Activated CD4-positive, alpha-beta memory T cell treated with anti-CD3 and anti-CD28 coated beads for 36 hours (primary cell): ENCODE results near the gene KCMF1. TPM values are rescaled to one million over a fixed set of nuclear protein-coding genes. Genes with fewer than 3 reads are reported as not detected.

ENCODE experiments used
- CTCF ChIA-PET: fragments of 350-600 bp; sonication (Branson Sonifier 250); formaldehyde crosslinking; loops from one replicate; lab custom pipeline; 2021; ENCODE audit warnings: antibody characterized with exemption, inconsistent platforms; lab: Charles Lee
- POLR2A ChIA-PET: fragments of 350-600 bp; sonication (Branson Sonifier 250); formaldehyde crosslinking; loops from one replicate; lab custom pipeline; 2021; ENCODE audit warnings: antibody characterized with exemption; lab: Charles Lee
- DNase-seq: peaks from one replicate; pipeline ENCODE4 v3.0.0-alpha.2; 2020
- H3K27ac Mint-ChIP-seq: one replicate; pipeline ENCODE4 v1.8.0; 2021; ENCODE audit warnings: mixed read lengths
- H3K27me3 Mint-ChIP-seq: one replicate; pipeline ENCODE4 v1.8.0; 2021; ENCODE audit warnings: mixed read lengths
- H3K36me3 Mint-ChIP-seq: one replicate; pipeline ENCODE4 v1.8.0; 2021; ENCODE audit warnings: mixed read lengths
- H3K4me1 Mint-ChIP-seq: one replicate; pipeline ENCODE4 v1.8.0; 2021; ENCODE audit warnings: low read depth, mixed read lengths
- H3K4me3 Mint-ChIP-seq: one replicate; pipeline ENCODE4 v1.8.0; 2021; ENCODE audit warnings: mild to moderate bottlenecking, mixed read lengths
- H3K9me3 Mint-ChIP-seq: one replicate; pipeline ENCODE4 v1.8.0; 2021; ENCODE audit warnings: mixed read lengths
- intact Hi-C: fragments of 100-400 bp; cut with micrococcal nuclease; formaldehyde crosslinking; loops from one replicate; pipeline ENCODE4 v1.15.1; 2023
- total RNA-seq, 2 experiments: library from RNA; stranded (reverse); gene quantifications; one replicate each; pipeline ENCODE4 v1.2.3, GENCODE V29; 2021

Gene KCMF1
- total RNA-seq, 2 experiments from 2014 or later: 90.5 to 94.1 TPM

DNA sequence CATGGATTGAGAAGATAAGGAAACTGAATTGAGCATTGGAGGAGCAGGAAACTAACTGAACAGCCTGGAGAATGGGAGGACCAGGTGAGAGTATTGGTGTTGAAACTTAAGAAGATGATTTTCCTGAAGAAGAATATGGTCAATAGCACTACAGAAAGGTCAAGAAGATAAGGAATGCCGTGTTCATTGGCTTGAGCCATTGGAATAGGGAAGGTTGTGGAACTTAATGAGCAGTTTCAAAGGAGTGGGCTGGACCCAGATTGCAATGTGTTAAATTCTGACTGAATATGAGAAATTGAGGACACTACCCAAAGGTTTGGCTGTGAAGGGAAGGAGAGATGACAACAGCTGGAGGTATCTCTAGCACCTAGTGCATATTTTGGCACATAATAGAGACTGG, 19.0 kb downstream of the KCMF1 start:
- ChIA-PET POLR2A (interaction anchor here (0.7 to 2.2 kb wide), 3 partner anchors 14 to 537 kb away, joined by 3 to 7 read pairs (median 5); no protein-coding TSS in a partner anchor), CTCF (interaction anchor here (1.0 kb wide), 1 partner anchor 24 kb away, joined by 3 read pairs; no protein-coding TSS in a partner anchor)
- intact Hi-C loops: loop anchor here (2.0 kb wide), 2 partner anchors 17 to 25 kb away; no protein-coding TSS in a partner anchor
- Mint-ChIP-seq H3K9me3 (no peaks in the 10 kb centered on the region), H3K27ac (no peak overlapping the region), H3K27me3 (no peaks in the 10 kb centered on the region), H3K36me3 (peaks cover 4% of the 10 kb centered on the region), H3K4me1 (peaks cover 37% of the 10 kb centered on the region), H3K4me3 (no peak overlapping the region)
- no peak for DNase-seq

DNA sequence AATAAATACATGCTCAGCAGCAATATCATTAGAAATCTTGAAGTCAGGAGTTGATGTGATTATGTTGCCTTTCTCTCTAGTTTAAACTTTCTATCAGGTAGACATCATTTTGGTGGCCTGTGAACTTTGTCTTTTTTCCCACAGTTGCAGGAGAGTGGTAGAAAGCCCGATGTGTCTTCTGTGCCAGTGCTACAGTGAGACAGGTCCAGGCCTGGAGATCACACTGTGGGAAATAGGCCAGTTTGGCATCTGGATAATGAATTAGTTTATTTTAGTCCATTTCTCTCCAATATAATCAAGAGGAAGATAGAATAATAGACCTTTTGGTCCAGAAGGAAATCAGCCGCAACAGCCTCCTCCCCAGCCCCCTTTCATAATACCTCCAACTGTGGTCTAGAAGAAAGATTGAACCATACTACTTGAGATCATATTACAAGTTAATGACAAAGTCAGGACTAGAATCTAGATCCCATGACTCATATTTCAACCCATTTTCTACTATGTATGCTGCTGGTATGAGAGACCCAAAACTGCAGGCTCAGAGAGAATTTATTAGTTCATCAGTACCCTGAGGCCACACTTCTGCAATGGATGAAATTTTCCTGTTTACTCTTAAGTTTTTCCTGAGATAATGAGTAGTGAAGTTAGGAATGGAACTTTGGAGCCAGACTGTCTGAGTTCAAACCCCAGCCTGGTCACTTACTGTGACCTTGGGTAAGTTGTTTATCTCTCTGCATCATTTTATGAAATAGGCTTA, 20.6 kb downstream of the KCMF1 start:
- ChIA-PET CTCF (no interaction called here), POLR2A (interaction anchor here (1.9 to 2.2 kb wide), 2 partner anchors 15 to 45 kb away, joined by 5 to 7 read pairs; no protein-coding TSS in a partner anchor)
- H3K27me3 Mint-ChIP-seq: no peaks in the 10 kb centered on the region
- peaks cover 40% of the 10 kb centered on the region for H3K4me1 Mint-ChIP-seq
- intact Hi-C loops: loop anchor here (2.0 kb wide), 2 partner anchors 19 to 23 kb away; no protein-coding TSS in a partner anchor
- H3K4me3 Mint-ChIP-seq: no peak overlapping the region
- no peak overlapping the region for H3K27ac Mint-ChIP-seq
- DNase-seq: no peak
- peaks cover 7% of the 10 kb centered on the region for H3K36me3 Mint-ChIP-seq
- no peaks in the 10 kb centered on the region for H3K9me3 Mint-ChIP-seq

DNA sequence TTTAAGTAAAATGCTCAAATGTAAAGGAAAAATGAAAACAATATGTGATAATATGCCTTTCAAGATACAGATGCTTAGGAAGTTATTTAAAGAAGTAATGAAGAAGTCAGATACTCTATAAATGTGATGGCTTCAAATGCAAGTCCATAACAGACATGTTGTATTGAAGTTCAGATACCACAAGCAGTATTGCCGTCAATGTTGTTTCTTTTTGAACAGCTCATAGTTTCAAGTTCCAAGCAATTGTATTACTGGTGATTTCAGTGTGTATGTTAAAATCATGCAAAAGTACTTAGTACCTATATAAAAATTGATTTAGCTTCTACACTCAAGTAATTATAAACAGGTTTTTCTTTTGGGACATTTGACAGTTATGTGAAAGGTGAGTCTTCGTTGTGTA, 24.9 kb downstream of the KCMF1 start:
- H3K27me3 Mint-ChIP-seq: no peaks in the 10 kb centered on the region
- no peak overlapping the region for H3K4me3 Mint-ChIP-seq
- peak overlapping the region; percentile 90 for H3K27ac Mint-ChIP-seq
- no peaks in the 10 kb centered on the region for H3K9me3 Mint-ChIP-seq
- peaks cover 56% of the 10 kb centered on the region for H3K4me1 Mint-ChIP-seq
- DNase-seq: no peak
- ChIA-PET CTCF (interaction anchor here (0.8 to 1.7 kb wide), 6 partner anchors 10 to 304 kb away, joined by 3 to 6 read pairs (median 3); no protein-coding TSS in a partner anchor), POLR2A (interaction anchor here (0.6 to 1.8 kb wide), 5 partner anchors 15 to 70 kb away, joined by 3 to 5 read pairs (median 4); no protein-coding TSS in a partner anchor)
- intact Hi-C loops: no loop called here
- H3K36me3 Mint-ChIP-seq: peaks cover 9% of the 10 kb centered on the region

DNA sequence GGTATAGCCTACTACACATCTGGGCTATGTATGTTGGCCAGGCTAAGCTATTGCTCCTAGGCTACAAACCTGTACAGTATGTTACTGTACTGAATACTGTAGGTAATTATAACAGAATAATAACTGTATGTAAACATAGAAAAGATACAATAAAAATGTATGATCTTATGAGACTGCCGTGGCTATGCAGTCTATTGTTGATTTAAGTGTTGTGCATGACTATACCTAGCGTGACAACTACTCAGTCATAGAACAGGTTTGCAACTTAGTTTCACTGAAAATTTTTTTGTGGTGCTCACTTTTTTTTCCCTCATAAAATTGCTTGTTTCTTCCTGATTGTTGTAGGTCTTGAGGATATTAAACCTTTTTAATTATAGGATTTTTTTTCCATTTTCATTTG, 25.9 kb downstream of the KCMF1 start:
- ChIA-PET CTCF (interaction anchor here (1.2 to 1.7 kb wide), 4 partner anchors 19 to 303 kb away, joined by 3 to 10 read pairs (median 4); no protein-coding TSS in a partner anchor), POLR2A (interaction anchor here (1.8 kb wide), 1 partner anchor 59 kb away, joined by 5 read pairs; no protein-coding TSS in a partner anchor)
- no peaks in the 10 kb centered on the region for H3K27me3 Mint-ChIP-seq
- H3K27ac Mint-ChIP-seq: peak overlapping the region; percentile 90
- intact Hi-C loops: no loop called here
- peaks cover 66% of the 10 kb centered on the region for H3K4me1 Mint-ChIP-seq
- no peak for DNase-seq
- no peaks in the 10 kb centered on the region for H3K9me3 Mint-ChIP-seq
- H3K36me3 Mint-ChIP-seq: peaks cover 9% of the 10 kb centered on the region
- H3K4me3 Mint-ChIP-seq: no peak overlapping the region

DNA sequence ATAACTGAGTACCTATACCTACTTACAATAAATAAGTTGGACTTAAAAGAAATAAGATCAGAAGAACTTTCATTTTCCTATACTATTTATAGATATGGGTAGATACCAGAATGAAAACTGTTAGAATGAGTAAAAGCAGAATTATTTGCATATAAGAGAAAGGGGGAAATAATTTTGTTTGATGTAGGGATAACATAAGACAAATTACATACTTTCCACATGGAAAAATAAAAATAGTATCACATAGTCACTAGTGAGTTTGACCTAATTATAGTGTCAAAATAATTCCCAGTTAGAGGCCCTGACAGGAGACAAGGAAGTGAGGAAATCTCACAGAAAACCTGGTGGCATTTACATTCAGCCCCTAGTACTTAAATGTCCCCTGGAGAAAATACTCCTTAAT, 28.6 kb downstream of the KCMF1 start:
- Mint-ChIP-seq H3K27ac (peak overlapping the region; percentile 91), H3K4me3 (no peak overlapping the region), H3K9me3 (peaks cover 5% of the 10 kb centered on the region), H3K36me3 (peaks cover 11% of the 10 kb centered on the region), H3K27me3 (no peaks in the 10 kb centered on the region), H3K4me1 (peaks cover 77% of the 10 kb centered on the region)
- no peak for DNase-seq
- intact Hi-C loops: loop anchor here (1.0 kb wide), 1 partner anchor 12 kb away; no protein-coding TSS in a partner anchor
- CTCF ChIA-PET: no interaction called here
- POLR2A ChIA-PET: interaction anchor here (1.1 kb wide), 1 partner anchor 60 kb away, joined by 3 read pairs; no protein-coding TSS in a partner anchor

DNA sequence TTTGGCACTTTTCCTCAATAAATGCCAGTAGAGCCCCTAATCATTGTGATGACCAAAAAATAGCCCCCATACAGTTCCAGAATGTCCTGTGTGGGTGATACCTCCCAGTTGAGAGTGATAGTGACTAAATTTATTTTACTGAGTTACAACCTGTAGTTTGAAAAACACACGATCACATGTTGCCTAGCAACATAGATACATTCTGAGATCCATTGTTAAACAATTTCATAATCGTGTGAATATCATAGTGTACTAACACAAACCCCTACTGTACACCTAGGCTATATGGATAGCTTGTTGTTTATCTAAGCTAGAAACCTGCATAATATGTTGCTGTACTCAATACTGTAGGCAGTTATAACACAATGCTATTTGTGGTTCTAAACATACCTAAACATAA, 30.6 kb downstream of the KCMF1 start:
- H3K4me1 Mint-ChIP-seq: peaks cover 66% of the 10 kb centered on the region
- ChIA-PET POLR2A (interaction anchor here (1.6 kb wide), 2 partner anchors 30 to 77 kb away, joined by 3 to 5 read pairs; partner anchors contain the start of gene KCMF1), CTCF (interaction anchor here (1.0 to 2.2 kb wide), 3 partner anchors 14 to 299 kb away, joined by 3 to 13 read pairs (median 3); no protein-coding TSS in a partner anchor)
- peaks cover 5% of the 10 kb centered on the region for H3K9me3 Mint-ChIP-seq
- intact Hi-C loops: loop anchor here (5.0 kb wide), 1 partner anchor 34 kb away; no protein-coding TSS in a partner anchor
- H3K27ac Mint-ChIP-seq: peak overlapping the region; percentile 84
- H3K4me3 Mint-ChIP-seq: no peak overlapping the region
- H3K27me3 Mint-ChIP-seq: no peaks in the 10 kb centered on the region
- DNase-seq: no peak
- peaks cover 11% of the 10 kb centered on the region for H3K36me3 Mint-ChIP-seq

DNA sequence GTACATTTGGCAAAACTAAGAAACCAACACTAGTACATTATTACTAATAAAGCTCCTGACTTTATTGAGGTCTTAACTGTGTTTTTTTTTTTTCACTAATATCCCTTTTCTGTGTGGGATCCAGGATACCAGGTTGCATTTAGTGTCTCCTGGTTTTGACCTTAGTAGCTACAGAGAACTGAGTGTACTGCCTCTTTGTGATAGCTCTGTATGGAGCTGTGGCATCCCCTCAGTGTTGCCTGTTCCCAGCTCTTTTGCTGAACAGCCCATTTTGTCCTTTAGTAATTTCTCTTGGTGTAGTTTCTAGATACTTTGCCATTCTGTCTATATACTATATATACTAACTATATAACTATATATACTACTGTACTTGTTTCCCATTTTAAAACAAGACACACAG, 31.6 kb downstream of the KCMF1 start:
- H3K27ac Mint-ChIP-seq: no peak overlapping the region
- H3K4me3 Mint-ChIP-seq: no peak overlapping the region
- peaks cover 64% of the 10 kb centered on the region for H3K4me1 Mint-ChIP-seq
- intact Hi-C loops: loop anchor here (5.0 kb wide), 1 partner anchor 35 kb away; no protein-coding TSS in a partner anchor
- ChIA-PET POLR2A (interaction anchor here (0.7 to 1.8 kb wide), 4 partner anchors 17 to 325 kb away, joined by 3 to 5 read pairs (median 4); partner anchors contain the start of genes KCMF1 and TGOLN2), CTCF (interaction anchor here (1.0 to 2.2 kb wide), 4 partner anchors 9 to 77 kb away, joined by 3 to 13 read pairs (median 4); no protein-coding TSS in a partner anchor)
- no peaks in the 10 kb centered on the region for H3K27me3 Mint-ChIP-seq
- peaks cover 5% of the 10 kb centered on the region for H3K9me3 Mint-ChIP-seq
- no peak for DNase-seq
- H3K36me3 Mint-ChIP-seq: peaks cover 19% of the 10 kb centered on the region

DNA sequence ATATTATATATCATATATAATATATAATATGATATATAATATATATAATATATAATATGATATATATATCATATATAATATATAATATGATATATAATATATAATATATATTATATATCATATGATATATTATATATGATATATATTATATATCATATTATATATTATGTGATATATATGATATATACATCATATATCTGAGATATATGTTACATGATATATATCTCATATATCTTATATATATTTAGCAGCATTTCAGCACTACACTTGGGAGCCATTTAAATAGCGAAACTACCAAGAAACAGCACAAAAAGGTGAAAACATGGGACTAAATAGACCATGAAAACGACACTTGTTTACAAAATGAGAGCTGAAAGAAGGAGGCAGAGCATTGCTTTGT, 37.3 kb downstream of the KCMF1 start:
- H3K27ac Mint-ChIP-seq: no peak overlapping the region
- H3K36me3 Mint-ChIP-seq: peaks cover 38% of the 10 kb centered on the region
- CTCF ChIA-PET: no interaction called here

DNA sequence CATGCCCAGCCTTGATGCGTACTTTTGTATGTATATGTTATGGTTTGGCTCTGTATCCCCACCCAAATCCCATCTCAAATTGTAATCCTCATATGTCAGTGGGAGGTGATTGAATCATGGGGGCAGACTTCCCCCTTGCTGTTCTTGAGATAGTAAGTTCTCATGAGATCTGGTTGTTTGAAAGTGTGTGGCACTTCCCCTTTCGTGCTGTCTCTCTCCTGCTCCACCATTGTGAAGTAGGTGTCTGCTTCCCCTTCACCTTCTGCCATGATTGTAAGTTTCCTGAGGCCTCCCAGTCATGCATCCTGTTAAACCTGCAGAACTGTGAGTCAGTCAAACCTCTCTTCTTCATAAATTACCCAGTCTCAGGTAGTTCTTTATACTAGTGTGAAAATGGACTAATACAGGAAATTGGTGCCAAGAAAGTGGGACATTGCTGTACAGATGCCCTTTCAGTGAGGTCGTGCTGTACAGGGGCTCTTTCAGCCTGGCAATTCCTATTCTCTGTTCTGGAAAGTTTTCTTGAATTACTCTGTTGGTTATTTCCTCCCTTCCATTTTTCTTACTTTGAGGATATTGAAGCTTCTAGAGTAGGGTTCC, 38.2 kb downstream of the KCMF1 start:
- peak overlapping the region; percentile 83 for H3K27ac Mint-ChIP-seq
- H3K36me3 Mint-ChIP-seq: peaks cover 34% of the 10 kb centered on the region
- peaks cover 10% of the 10 kb centered on the region for H3K9me3 Mint-ChIP-seq
- no peak for DNase-seq
- CTCF ChIA-PET: interaction anchor here (1.0 to 2.3 kb wide), 2 partner anchors 9 to 83 kb away, joined by 3 to 9 read pairs; no protein-coding TSS in a partner anchor
- POLR2A ChIA-PET: interaction anchor here (1.0 kb wide), 1 partner anchor 83 kb away, joined by 3 read pairs; no protein-coding TSS in a partner anchor
- H3K27me3 Mint-ChIP-seq: no peaks in the 10 kb centered on the region
- intact Hi-C loops: no loop called here
- no peak overlapping the region for H3K4me3 Mint-ChIP-seq
- peaks cover 71% of the 10 kb centered on the region for H3K4me1 Mint-ChIP-seq

More for the DNA sequence above, 37.3 kb downstream of the KCMF1 start:
- no peak for DNase-seq
- Mint-ChIP-seq H3K9me3 (peaks cover 11% of the 10 kb centered on the region), H3K4me1 (peaks cover 71% of the 10 kb centered on the region), H3K27me3 (no peaks in the 10 kb centered on the region), H3K4me3 (no peak overlapping the region)
- intact Hi-C loops: no loop called here
- POLR2A ChIA-PET: interaction anchor here (1.0 kb wide), 1 partner anchor 82 kb away, joined by 3 read pairs; no protein-coding TSS in a partner anchor

DNA sequence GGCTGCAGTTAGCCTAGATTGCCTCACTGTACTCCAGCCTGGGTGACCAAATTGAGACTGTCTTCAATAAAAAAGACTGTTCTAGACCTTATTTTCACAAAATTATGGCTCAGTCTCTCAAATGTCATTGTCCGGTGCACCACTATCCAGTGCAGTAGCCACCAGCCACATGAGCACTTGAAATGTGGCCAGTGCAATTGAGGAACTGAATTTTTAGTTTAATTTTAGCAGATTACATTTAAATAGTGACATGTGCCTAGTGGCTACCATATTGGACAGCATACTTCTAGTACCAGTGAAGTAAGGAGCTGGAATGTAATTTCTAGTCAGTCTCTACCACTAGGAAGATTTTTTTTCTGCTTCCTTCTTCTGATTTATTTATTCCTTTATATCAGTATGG, 39.4 kb downstream of the KCMF1 start:
- H3K36me3 Mint-ChIP-seq: peaks cover 31% of the 10 kb centered on the region
- no peaks in the 10 kb centered on the region for H3K27me3 Mint-ChIP-seq
- ChIA-PET CTCF (interaction anchor here (0.7 to 2.3 kb wide), 2 partner anchors 16 to 85 kb away, joined by 3 to 9 read pairs; no protein-coding TSS in a partner anchor), POLR2A (interaction anchor here (0.6 to 0.7 kb wide), 2 partner anchors 17 to 188 kb away, joined by 3 to 4 read pairs; no protein-coding TSS in a partner anchor)
- peak overlapping the region; percentile 83 for H3K27ac Mint-ChIP-seq
- no peak for DNase-seq
- peaks cover 80% of the 10 kb centered on the region for H3K4me1 Mint-ChIP-seq
- no peak overlapping the region for H3K4me3 Mint-ChIP-seq
- H3K9me3 Mint-ChIP-seq: peaks cover 7% of the 10 kb centered on the region
- intact Hi-C loops: no loop called here

DNA sequence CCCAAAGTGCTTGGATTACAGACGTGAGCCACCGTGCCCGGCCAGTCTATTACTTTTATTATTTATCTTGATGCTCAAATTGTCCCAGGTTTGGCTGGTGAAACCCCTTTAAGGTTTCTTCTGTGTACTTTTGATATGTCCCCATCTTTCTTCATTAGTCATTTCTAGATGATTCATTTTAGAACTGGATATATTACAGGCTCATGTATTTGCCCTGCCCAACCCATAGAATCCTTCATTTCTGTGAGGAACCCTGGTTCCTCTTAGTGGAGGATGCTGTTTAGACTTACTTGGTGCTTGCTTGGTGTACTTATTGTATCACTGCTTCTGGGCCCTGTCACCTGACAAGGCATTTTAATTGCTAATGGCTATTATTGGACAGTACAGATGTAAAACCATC, 40.1 kb downstream of the KCMF1 start:
- H3K4me3 Mint-ChIP-seq: no peak overlapping the region
- intact Hi-C loops: loop anchor here (1.0 kb wide), 2 partner anchors 12 to 65 kb away; no protein-coding TSS in a partner anchor
- POLR2A ChIA-PET: interaction anchor here (0.6 to 0.7 kb wide), 4 partner anchors 15 to 552 kb away, joined by 3 to 4 read pairs (median 3); no protein-coding TSS in a partner anchor

More for the DNA sequence above, 40.1 kb downstream of the KCMF1 start:
- peaks cover 81% of the 10 kb centered on the region for H3K4me1 Mint-ChIP-seq
- peaks cover 7% of the 10 kb centered on the region for H3K9me3 Mint-ChIP-seq
- H3K27me3 Mint-ChIP-seq: no peaks in the 10 kb centered on the region
- CTCF ChIA-PET: interaction anchor here (2.3 kb wide), 1 partner anchor 85 kb away, joined by 9 read pairs; no protein-coding TSS in a partner anchor
- no peak for DNase-seq
- peak overlapping the region; percentile 73 for H3K27ac Mint-ChIP-seq
- H3K36me3 Mint-ChIP-seq: peaks cover 29% of the 10 kb centered on the region
